SK-N-SH (cell line): Measurements from ENCODE around the gene DXO. TPM values are rescaled to one million over a fixed set of nuclear protein-coding genes. Genes with fewer than 3 reads are reported as not detected.

ENCODE experiments used
- CTCF ChIA-PET: fragments of 300-600, 350-600 bp; formaldehyde crosslinking; extraction: SDS; loops from one replicate; lab custom pipeline; 2021; lab: Yijun Ruan, JAX
- POLR2A ChIA-PET: fragments of 350-600 bp; sonication (Branson Sonifier 250); formaldehyde crosslinking; extraction: SDS; loops from one replicate; lab custom pipeline; 2020; ENCODE audit warnings: antibody characterized with exemption, inconsistent platforms; lab: Yijun Ruan, JAX
- DNase-seq: peaks from one replicate; pipeline ENCODE4 v3.0.0; 2012
- H2AFZ ChIP-seq: fragments of 200-600 bp; sonication (generic); 2 replicates; pipeline ENCODE4 v1.8.1; 2016; ENCODE audit warnings: antibody characterized with exemption, mild to moderate bottlenecking, low read depth
- H3F3A ChIP-seq: fragments of 200-600 bp; sonication (generic); replicated peaks from 2 replicates; pipeline ENCODE3; 2016; ENCODE audit warnings: antibody characterized with exemption, mild to moderate bottlenecking; ENCODE audit not compliant: insufficient read depth
- H3K27ac ChIP-seq, 2 experiments: fragments of 200-500 bp in 1 of 2; fragments of 200-600 bp in 1 of 2; sonication (Bioruptor generic) in 1 of 2; sonication (generic), shearing (Covaris generic) in 1 of 2; 2 replicates each; pipeline versions ENCODE4 v1.5.1 to v1.6.1; 2014 to 2016; ENCODE audit warnings: low read depth in 2 of 2, inconsistent platforms in 1 of 2, low read length in 1 of 2, mild to moderate bottlenecking in 1 of 2, mixed read lengths in 1 of 2
- H3K27me3 ChIP-seq: fragments of 200-600 bp; sonication (generic), shearing (Covaris generic); 2 replicates; pipeline ENCODE4 v1.6.1; 2016; ENCODE audit warnings: mixed run types; ENCODE audit not compliant: insufficient read depth
- H3K36me3 ChIP-seq, 2 experiments: fragments of 200-500 bp in 1 of 2; fragments of 200-600 bp in 1 of 2; sonication (Bioruptor generic) in 1 of 2; sonication (generic) in 1 of 2; replicated peaks in 1 of 2; 2 replicates each; pipeline versions ENCODE3 to v1.5.1; 2014 to 2016; ENCODE audit warnings: low read length in 1 of 2, mild to moderate bottlenecking in 1 of 2; ENCODE audit not compliant: insufficient read depth in 2 of 2, control insufficient read depth in 1 of 2
- H3K4me1 ChIP-seq, 2 experiments: fragments of 200-500 bp in 1 of 2; fragments of 200-600 bp in 1 of 2; sonication (Bioruptor generic) in 1 of 2; sonication (generic), shearing (Covaris generic) in 1 of 2; 2 replicates each; pipeline versions ENCODE4 v1.5.1 to v1.6.1; 2014 to 2016; ENCODE audit warnings: low read depth in 1 of 2, low read length in 1 of 2, mixed run types in 1 of 2; ENCODE audit not compliant: insufficient read depth in 2 of 2, control insufficient read depth in 1 of 2
- H3K4me2 ChIP-seq: fragments of 200-600 bp; sonication (generic), shearing (Covaris generic); 2 replicates; pipeline ENCODE4 v1.6.1; 2017; ENCODE audit warnings: mixed run types
- H3K4me3 ChIP-seq, 2 experiments: fragments of 200-500 bp in 1 of 2; fragments of 200-600 bp in 1 of 2; sonication (Bioruptor generic) in 1 of 2; sonication (generic), shearing (Covaris generic) in 1 of 2; 2 replicates each; pipeline versions ENCODE4 v1.5.1 to v1.8.1; 2014 to 2016; ENCODE audit warnings: low read depth in 2 of 2, inconsistent platforms in 1 of 2, low read length in 1 of 2, mild to moderate bottlenecking in 1 of 2, mixed read lengths in 1 of 2, moderate library complexity in 1 of 2
- H3K79me2 ChIP-seq: fragments of 200-600 bp; sonication (generic); 2 replicates; pipeline ENCODE4 v1.8.1; 2017; ENCODE audit warnings: mild to moderate bottlenecking; ENCODE audit not compliant: insufficient read depth
- H3K9ac ChIP-seq: fragments of 200-600 bp; sonication (generic); 2 replicates; pipeline ENCODE4 v1.6.1; 2017; ENCODE audit warnings: mixed run types
- H3K9me2 ChIP-seq: fragments of 200-600 bp; sonication (generic); 2 replicates; pipeline ENCODE4 v1.6.1; 2017; ENCODE audit warnings: mixed run types
- H3K9me3 ChIP-seq: fragments of 200-600 bp; sonication (generic); 2 replicates; pipeline ENCODE4 v1.6.1; 2017; ENCODE audit warnings: mixed run types, mild to moderate bottlenecking, moderate library complexity
- H4K20me1 ChIP-seq: fragments of 200-600 bp; sonication (generic); 2 replicates; pipeline ENCODE4 v1.6.1; 2017; ENCODE audit warnings: mild to moderate bottlenecking, mixed run types; ENCODE audit not compliant: insufficient read depth
- CHD2 ChIP-seq: fragments of 150-350 bp; IDR thresholded peaks from 2 replicates; pipeline ENCODE4 v1.6.1; 2018; ENCODE audit warnings: low read length; ENCODE audit not compliant: partially characterized antibody
- EZH2phosphoT487 ChIP-seq: fragments of 200-600 bp; sonication (generic); IDR thresholded peaks from 2 replicates; pipeline ENCODE4 v1.6.1; 2017; ENCODE audit warnings: low read depth, mixed run types, mild to moderate bottlenecking, antibody characterized with exemption, moderate library complexity, borderline replicate concordance
- MAX ChIP-seq: IDR thresholded peaks from 2 replicates; pipeline ENCODE4 v1.4.0; 2012; ENCODE audit warnings: low read depth
- MEF2A ChIP-seq: IDR thresholded peaks from 2 replicates; pipeline ENCODE4 v1.4.0; 2012; ENCODE audit warnings: low read depth, borderline replicate concordance
- MXI1 ChIP-seq: IDR thresholded peaks from 2 replicates; pipeline ENCODE4 v1.6.1; 2012; ENCODE audit warnings: mild to moderate bottlenecking, low read depth, low read length, improper control_type of control experiment
- NFIC ChIP-seq: IDR thresholded peaks from 2 replicates; pipeline ENCODE4 v1.4.0; 2012; ENCODE audit warnings: borderline replicate concordance
- NRF1 ChIP-seq: IDR thresholded peaks from 2 replicates; pipeline ENCODE4 v1.6.1; 2012; ENCODE audit warnings: low read depth, mild to moderate bottlenecking, low read length
- POLR2AphosphoS5 ChIP-seq: IDR thresholded peaks from 2 replicates; pipeline ENCODE4 v1.6.1; 2012; ENCODE audit warnings: low read depth, low read length
- RFX5 ChIP-seq: IDR thresholded peaks from 2 replicates; pipeline ENCODE4 v1.6.1; 2012; ENCODE audit warnings: mild to moderate bottlenecking, improper control_type of control experiment, low read length
- RXRA ChIP-seq: IDR thresholded peaks from 2 replicates; pipeline ENCODE4 v1.4.0; 2012; ENCODE audit warnings: low read depth, mild to moderate bottlenecking, borderline replicate concordance
- SIN3A ChIP-seq: IDR thresholded peaks from 2 replicates; pipeline ENCODE4 v1.6.1; 2012; ENCODE audit warnings: low read depth, mild to moderate bottlenecking, low read length, moderate library complexity, borderline replicate concordance
- SMC3 ChIP-seq: IDR thresholded peaks from 2 replicates; pipeline ENCODE4 v1.6.1; 2012; ENCODE audit warnings: low read depth, low read length, improper control_type of control experiment
- TAF1 ChIP-seq: IDR thresholded peaks from 2 replicates; pipeline ENCODE4 v1.6.1; 2012; ENCODE audit warnings: low read depth, mild to moderate bottlenecking, low read length, moderate library complexity, borderline replicate concordance
- TCF12 ChIP-seq: IDR thresholded peaks from 2 replicates; pipeline ENCODE4 v1.4.0; 2012
- TEAD4 ChIP-seq: IDR thresholded peaks from 2 replicates; pipeline ENCODE4 v1.4.0; 2012; ENCODE audit warnings: mild to moderate bottlenecking, borderline replicate concordance; ENCODE audit not compliant: insufficient read depth
- USF1 ChIP-seq: IDR thresholded peaks from 2 replicates; pipeline ENCODE4 v1.4.0; 2012; ENCODE audit warnings: low read depth, borderline replicate concordance
- YY1 ChIP-seq: IDR thresholded peaks from 2 replicates; pipeline ENCODE4 v1.4.0; 2012; ENCODE audit warnings: low read depth, mild to moderate bottlenecking
- WGBS: methylation state at CpG from one replicate; pipeline ENCODE4 v1.1.6; 2017; ENCODE audit warnings: low lambda C conversion rate; 5-methylcytosine and 5-hydroxymethylcytosine counted together
- polyA plus RNA-seq, 3 experiments: library from polyadenylated mRNA; depleted of rRNA; stranded (reverse); fragments of >200 nt; gene quantifications; 2 replicates each; pipeline ENCODE4 v1.2.3, GENCODE V29; 2012

DXO gene
- polyA plus RNA-seq, 1 of the 3 experiments (the other 2 are of a cell fraction): 25.3 TPM

- Histone ChIP-seq H3K4me2 (no peak overlapping the region), H3K4me3 (no peak overlapping the region), H3K36me3 (peaks cover 25 to 66% of the 10 kb centered on the region in 2 experiments), H2AFZ (no peak overlapping the region), H3K27ac (no peak overlapping the region), H4K20me1 (no peaks in the 10 kb centered on the region), H3K4me1 (peaks cover 5 to 25% of the 10 kb centered on the region in 2 experiments; a peak in 3 of 4 replicates), H3K79me2 (peaks cover 26% of the 10 kb centered on the region), H3K9ac (no peak overlapping the region), H3K9me3 (no peaks in the 10 kb centered on the region), H3K9me2 (no peaks in the 10 kb centered on the region), H3F3A (peaks cover 10% of the 10 kb centered on the region), H3K27me3 (no peaks in the 10 kb centered on the region)
- ChIA-PET POLR2A (interaction anchor here (1.0 to 3.8 kb wide), 2 partner anchors 9 to 173 kb away, joined by 3 to 20 read pairs; partner anchors contain the start of genes NELFE, SKIC2 and VARS1), CTCF (interaction anchor here (5.1 to 5.2 kb wide), 2 partner anchors 9 to 16 kb away, joined by 19 to 29 read pairs; partner anchors contain the start of genes NELFE and SKIC2)
- TF ChIP-seq SIN3A: no peak
- no peak for TF ChIP-seq SMC3
- no peak for TF ChIP-seq TEAD4
- TF ChIP-seq NFIC: no peak
- TF ChIP-seq TAF1: no peak
- no peak for TF ChIP-seq TCF12
- TF ChIP-seq CHD2: no peak
- 87% methylated on average over 6 of the region's 11 CpGs for WGBS
- no peak for DNase-seq
Observed at GRCh38 chr6:31968326-31968725, 3.6 kb downstream of the DXO start.

GRCh38 chr6:31967926-31968320 lies 4.0 kb downstream of the DXO start:
- H3F3A ChIP-seq: peaks cover 10% of the 10 kb centered on the region
- H4K20me1 ChIP-seq: no peaks in the 10 kb centered on the region
- CTCF ChIA-PET: interaction anchor here (5.1 to 5.2 kb wide), 2 partner anchors 9 to 16 kb away, joined by 19 to 29 read pairs; partner anchors contain the start of genes NELFE and SKIC2
- H3K27ac ChIP-seq: no peak overlapping the region
- peaks cover 5 to 21% of the 10 kb centered on the region in 2 experiments; a peak in 1 of 4 replicates for H3K4me1 ChIP-seq
- H3K79me2 ChIP-seq: peaks cover 22% of the 10 kb centered on the region
- POLR2A ChIA-PET: interaction anchor here (1.0 to 3.8 kb wide), 2 partner anchors 9 to 172 kb away, joined by 3 to 20 read pairs; partner anchors contain the start of genes NELFE, SKIC2 and VARS1
- TF ChIP-seq MXI1: no peak
- no peak for TF ChIP-seq NRF1
- no peak for TF ChIP-seq RFX5
- no peak for TF ChIP-seq MAX
- no peak for TF ChIP-seq EZH2phosphoT487
- TF ChIP-seq RXRA: no peak
- TF ChIP-seq USF1: no peak
- no peak for TF ChIP-seq YY1
- no peak for TF ChIP-seq POLR2AphosphoS5
- no peak for TF ChIP-seq MEF2A
- H3K4me3 ChIP-seq: no peak overlapping the region
- no peak overlapping the region for H3K9ac ChIP-seq
- no peaks in the 10 kb centered on the region for H3K27me3 ChIP-seq
- H3K36me3 ChIP-seq: peaks cover 25 to 68% of the 10 kb centered on the region in 2 experiments
- WGBS: 100% methylated on average over 3 of the region's 3 CpGs
- no peak overlapping the region for H3K4me2 ChIP-seq
- no peak overlapping the region for H2AFZ ChIP-seq
- H3K9me2 ChIP-seq: no peaks in the 10 kb centered on the region
- no peaks in the 10 kb centered on the region for H3K9me3 ChIP-seq
- DNase-seq: no peak
